Activated gamma-delta T cell (primary cell): ENCODE data around the gene ZNF717.
"Not testable (repeated sequence)": the region's sequence is repeated elsewhere in the genome, so short reads cannot be mapped to it uniquely, and the experiment has no call there.

ENCODE experiments used
- DNase-seq: peaks from one replicate; lab custom pipeline; 2025; lab: John Stamatoyannopoulos, UW
- total RNA-seq, 2 donors: gene quantifications; one replicate each; lab custom pipeline; 2026; lab: John Stamatoyannopoulos, UW

The ZNF717 gene
- total RNA-seq = 14.0 to 14.2 reads per million in 2 donors

DNA sequence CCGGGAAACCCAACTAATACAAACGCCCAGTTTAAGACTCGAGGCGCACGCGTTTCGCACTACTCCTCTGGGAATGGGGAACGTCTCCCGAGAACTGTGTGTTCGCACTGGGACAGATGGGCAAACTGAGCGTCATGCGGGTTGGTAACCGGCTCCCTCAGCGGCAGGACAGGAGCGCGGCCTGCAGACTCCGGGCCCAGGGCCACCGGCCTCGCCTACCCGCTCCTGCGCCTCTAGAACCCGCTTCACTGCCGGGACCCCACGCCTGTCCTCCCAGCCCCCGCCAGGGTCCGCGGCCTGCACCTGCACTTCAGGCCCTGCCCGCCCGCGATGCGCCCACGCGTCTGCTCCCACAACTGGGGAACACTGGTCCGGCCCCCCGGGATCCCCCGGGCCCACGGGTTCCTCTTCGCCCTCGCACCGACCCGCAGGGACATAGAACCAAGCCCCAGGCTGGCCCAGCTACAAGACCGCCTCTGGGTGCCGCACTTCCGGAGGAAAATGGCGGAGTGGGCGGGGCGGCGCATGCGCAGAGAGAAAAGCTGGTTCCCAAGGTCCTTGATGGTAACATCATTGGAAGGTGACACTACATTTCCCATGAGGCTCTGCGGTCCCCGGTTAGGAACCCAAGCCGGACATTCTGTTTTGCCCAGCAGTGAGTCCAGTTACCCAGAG lies at the start of gene ZNF717:
Gene ZNF717 (minus strand): TSS at position 469 of the 675 bp plus-strand sequence. CDS start 2,187 bp downstream, outside the sequence.
- peak; percentile 87 for DNase-seq

- not testable (repeated sequence) for DNase-seq
Observed at GRCh38 chr3:75831076-75831475, 45.7 kb upstream of the ZNF717 start.

- DNase-seq = not testable (repeated sequence)
Observed at GRCh38 chr3:75818019-75818418, 32.7 kb upstream of the ZNF717 start.

- DNase-seq = not testable (repeated sequence)
Observed at GRCh38 chr3:75816287-75817180, 31.2 kb upstream of the ZNF717 start.

DNA sequence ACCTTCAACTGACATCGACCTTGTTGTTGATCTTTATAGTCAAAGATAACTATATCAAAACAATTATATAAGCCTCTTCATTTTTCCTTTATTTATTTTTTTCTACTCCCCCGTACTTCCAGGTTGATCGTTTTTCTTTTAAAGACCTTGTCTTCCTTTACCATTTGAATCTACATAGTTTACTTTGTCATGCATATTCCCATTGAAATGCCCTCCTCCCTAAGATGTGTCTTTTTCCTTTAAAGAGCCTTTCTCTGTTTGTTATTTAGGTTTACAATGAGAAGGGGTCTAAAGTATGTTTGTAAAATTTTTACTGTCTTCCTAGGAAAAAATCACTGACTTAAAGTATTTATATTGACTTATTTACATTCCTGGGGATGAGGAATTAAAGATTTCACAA lies 29.4 kb upstream of the ZNF717 start:
- no peak for DNase-seq

- DNase-seq = no peak
Observed at GRCh38 chr3:75782506-75782905, 2.8 kb downstream of the ZNF717 start.

- no peak for DNase-seq
Observed at GRCh38 chr3:75781079-75781745, 4.1 kb downstream of the ZNF717 start.

- not testable (repeated sequence) for DNase-seq
Observed at GRCh38 chr3:75777742-75778141, 7.6 kb downstream of the ZNF717 start.

- DNase-seq = not testable (repeated sequence)
Observed at GRCh38 chr3:75771631-75772030, 13.7 kb downstream of the ZNF717 start.

DNA sequence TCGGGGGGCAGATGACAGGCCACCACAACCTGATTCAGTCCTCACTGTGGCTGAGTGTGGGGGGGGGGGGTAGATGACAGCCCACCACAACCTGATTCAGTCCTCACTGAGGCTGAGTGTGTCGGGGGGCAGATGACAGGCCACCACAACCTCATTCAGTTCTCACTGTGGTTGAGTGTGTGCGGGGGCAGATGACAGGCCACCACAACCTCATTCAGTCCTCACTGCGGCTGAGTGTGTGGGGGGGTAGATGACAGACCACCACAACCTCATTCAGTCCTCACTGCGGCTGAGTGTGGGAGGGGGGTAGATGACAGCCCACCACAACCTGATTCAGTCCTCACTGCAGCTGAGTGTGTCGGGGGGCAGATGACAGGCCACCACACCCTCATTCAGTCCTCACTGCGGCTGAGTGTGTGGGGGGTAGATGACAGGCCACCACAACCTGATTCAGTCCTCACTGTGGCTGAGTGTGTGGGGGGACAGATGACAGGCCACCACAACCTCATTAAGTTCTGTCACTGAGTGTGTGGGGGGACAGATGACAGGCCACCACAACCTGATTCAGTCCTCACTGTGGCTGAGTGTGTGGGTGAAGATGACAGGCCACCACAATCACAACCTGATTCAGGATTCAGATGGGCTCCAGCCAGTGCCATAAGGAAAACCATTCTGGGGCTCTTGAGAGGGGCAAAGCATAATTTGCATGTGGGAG lies 16.9 kb downstream of the ZNF717 start:
- DNase-seq = no peak

DNA sequence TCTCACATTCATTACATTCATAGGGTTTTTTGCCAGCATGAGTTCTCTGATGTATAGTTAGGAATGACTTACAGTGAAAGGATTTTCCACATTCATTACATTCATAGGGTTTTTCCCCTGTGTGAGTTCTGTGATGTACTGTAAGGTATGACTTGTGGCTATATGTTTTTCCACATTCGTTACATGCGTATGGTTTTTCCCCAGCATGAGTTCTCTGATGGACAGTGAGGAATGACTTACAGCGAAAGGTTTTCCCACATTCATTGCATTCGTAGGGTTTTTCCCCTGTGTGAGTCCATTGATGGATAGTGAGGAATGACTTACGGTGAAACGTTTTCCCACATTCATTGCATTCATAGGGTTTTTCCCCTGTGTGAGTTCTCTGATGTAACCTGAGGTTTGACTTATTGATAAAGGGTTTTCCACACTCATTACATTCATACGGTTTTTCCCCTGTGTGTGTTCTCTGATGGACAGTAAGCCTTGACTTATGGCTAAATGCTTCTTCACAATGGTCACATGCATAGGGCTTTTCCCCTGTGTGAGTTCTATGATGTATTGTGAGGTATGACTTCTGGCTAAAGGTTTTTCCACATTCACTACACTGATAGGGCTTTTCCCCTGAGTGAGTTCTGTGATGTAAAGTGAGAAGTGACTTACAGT lies 47.4 kb downstream of the ZNF717 start:
- no peak for DNase-seq

DNA sequence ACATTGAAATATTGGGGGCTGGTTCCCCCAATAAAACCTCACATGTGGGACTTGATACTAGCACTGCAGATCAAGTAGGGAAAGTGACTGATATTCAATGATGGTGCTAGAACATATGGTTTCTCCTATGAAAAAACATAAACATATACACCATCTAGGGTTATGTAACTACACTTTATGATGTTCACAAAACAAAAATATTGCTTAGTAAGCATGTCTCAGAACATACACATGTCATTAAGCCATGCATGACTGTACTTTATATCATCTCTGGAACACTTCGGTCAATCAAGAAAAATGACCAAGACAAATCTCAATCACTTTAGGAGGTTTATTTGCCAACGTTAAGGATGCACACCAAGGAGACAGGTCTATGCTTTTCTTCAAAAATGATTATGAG lies 57.4 kb downstream of the ZNF717 start:
- DNase-seq = no peak

DNA sequence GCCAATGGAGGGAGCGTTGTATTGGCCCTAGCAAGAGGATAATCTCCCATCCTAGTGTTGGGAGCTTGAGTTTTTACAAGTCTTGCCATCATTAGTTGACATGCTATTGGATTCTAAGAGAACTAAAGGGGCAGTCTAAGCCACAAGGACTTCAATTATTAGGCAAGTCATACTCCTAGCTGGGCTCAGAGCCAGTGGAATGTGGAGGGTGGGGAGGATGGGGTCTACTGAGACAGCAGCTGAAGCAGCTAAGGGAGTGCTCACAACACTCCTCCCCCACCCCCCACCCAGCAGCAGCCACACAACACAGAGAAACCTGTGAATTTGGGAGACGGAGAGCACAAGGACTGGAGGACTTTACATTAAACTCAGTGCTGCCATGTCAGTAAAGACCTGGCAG lies 93.3 kb downstream of the ZNF717 start:
- no peak for DNase-seq

DNA sequence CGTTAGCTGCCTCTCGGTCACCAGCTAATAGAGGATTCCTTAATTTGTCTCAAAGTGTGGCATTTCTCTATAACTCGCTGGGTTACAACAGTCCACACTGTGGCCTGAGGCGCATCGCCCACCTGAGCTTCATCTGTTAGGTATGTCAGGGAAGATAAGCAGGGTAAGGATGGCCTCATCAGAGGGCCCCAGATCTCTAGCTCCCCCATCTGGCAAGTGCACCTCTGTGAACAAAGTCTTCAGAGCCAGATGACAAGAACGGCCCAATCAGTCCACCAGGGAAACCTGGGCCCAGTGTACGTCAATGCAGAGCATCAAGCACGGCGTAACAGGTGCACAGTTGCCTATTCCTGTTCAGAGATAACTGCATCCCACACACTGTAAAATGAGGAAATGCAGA lies 98.0 kb downstream of the ZNF717 start:
- no peak for DNase-seq
